H54 (cell line): ENCODE data around the gene APOL3.
"Not testable (repeated sequence)": the region's sequence is repeated elsewhere in the genome, so short reads cannot be mapped to it uniquely, and the experiment has no call there.

Source experiments
- DNase-seq: peaks from one replicate; pipeline ENCODE4 v3.0.0; 2011; ENCODE audit warnings: low spot score, mixed read lengths; ENCODE audit not compliant: insufficient read length
- FAIRE-seq: peaks from 3 replicates; lab custom pipeline; 2011; peaks lifted over from hg19 to GRCh38; lab: Jason Lieb, UNC
- POLR2A ChIP-seq: IDR thresholded peaks from 2 replicates; pipeline ENCODE4 v1.6.1; 2011; ENCODE audit warnings: low read depth, mild to moderate bottlenecking, low read length

Gene APOL3

GRCh38 chr22:36143956-36144355, 16.6 kb downstream of the APOL3 start:
- FAIRE-seq, result no peak
- TF ChIP-seq POLR2A, result no peak
- DNase-seq, result no peak

GRCh38 chr22:36143066-36143815, 17.3 kb downstream of the APOL3 start:
- FAIRE-seq, result no peak
- DNase-seq, result no peak
- TF ChIP-seq POLR2A, result no peak

GRCh38 chr22:36141481-36141880, 19.1 kb downstream of the APOL3 start:
- DNase-seq, result no peak
- no peak for FAIRE-seq
- TF ChIP-seq POLR2A, result no peak

GRCh38 chr22:36138709-36139108, 21.8 kb downstream of the APOL3 start:
- FAIRE-seq, DNase-seq: not testable (repeated sequence)

- TF ChIP-seq POLR2A, result no peak
- FAIRE-seq (no peak), DNase-seq (no peak)
Observed at GRCh38 chr22:36136988-36137387, 23.6 kb downstream of the APOL3 start.

- DNase-seq (no peak), FAIRE-seq (no peak)
- TF ChIP-seq POLR2A, result no peak
Observed at GRCh38 chr22:36136475-36136874, 24.1 kb downstream of the APOL3 start.

GRCh38 chr22:36135306-36135980, 25.1 kb downstream of the APOL3 start:
- DNase-seq (no peak), FAIRE-seq (no peak)
- TF ChIP-seq POLR2A, result no peak

- DNase-seq (no peak), FAIRE-seq (no peak)
- no peak for TF ChIP-seq POLR2A
Observed at GRCh38 chr22:36134182-36134581, 26.4 kb downstream of the APOL3 start.

GRCh38 chr22:36131907-36132306, 28.6 kb downstream of the APOL3 start:
- FAIRE-seq, result no peak
- no peak for DNase-seq
- TF ChIP-seq POLR2A, result no peak

GRCh38 chr22:36129486-36130388, 30.8 kb downstream of the APOL3 start:
- no peak for TF ChIP-seq POLR2A
- FAIRE-seq (no peak), DNase-seq (no peak)

GRCh38 chr22:36129071-36129470, 31.5 kb downstream of the APOL3 start:
- DNase-seq, result no peak
- FAIRE-seq, result no peak
- no peak for TF ChIP-seq POLR2A

- no peak for FAIRE-seq
- no peak for TF ChIP-seq POLR2A
- DNase-seq, result no peak
Observed at GRCh38 chr22:36125994-36126531, 34.5 kb downstream of the APOL3 start.

GRCh38 chr22:36125434-36125833, 35.1 kb downstream of the APOL3 start:
- DNase-seq, result no peak
- FAIRE-seq, result no peak
- no peak for TF ChIP-seq POLR2A

GRCh38 chr22:36124666-36125065, 35.9 kb downstream of the APOL3 start:
- no peak for TF ChIP-seq POLR2A
- FAIRE-seq (no peak), DNase-seq (no peak)
